ENCODE results near the gene COA3. TPM values are rescaled to one million over a fixed set of nuclear protein-coding genes. Genes with fewer than 3 reads are reported as not detected.

COA3 gene
- total RNA-seq, 1 donor from 2014 or later = 31.8 TPM

GRCh38 chr17:42759982-42760651, 38.4 kb downstream of the COA3 start:
- Histone ChIP-seq H3K27ac (ENCODE audit: low read depth, low read length) (no peak overlapping the region), H3K27me3 (ENCODE audit: insufficient read depth, low read length) (peaks cover 21% of the 10 kb centered on the region), H3K9ac (ENCODE audit: low read length) (no peak overlapping the region), H3K4me3 (ENCODE audit: insufficient read depth, low read depth, low read length) (no peak overlapping the region), H3K4me1 (ENCODE audit: insufficient read depth, low read length) (peaks cover 2% of the 10 kb centered on the region), H3K79me2 (ENCODE audit: insufficient read depth, low read length) (no peaks in the 10 kb centered on the region), H4K20me1 (ENCODE audit: insufficient read depth, low read length) (no peaks in the 10 kb centered on the region), H3K4me2 (ENCODE audit: low read length) (peak overlapping the region; percentile 85), H3K36me3 (ENCODE audit: insufficient read depth, low read length) (no peaks in the 10 kb centered on the region), H3K9me3 (ENCODE audit: insufficient read depth, low read depth, low read length) (peaks cover 4% of the 10 kb centered on the region), H2AFZ (ENCODE audit: low read depth, low read length) (no peak overlapping the region)
- H3K4me3 Mint-ChIP-seq (ENCODE audit: unreplicated experiment) = peak overlapping the region; percentile 66
- TF ChIP-seq EZH2 (IDR thresholded peaks at IDR 0.05; ENCODE audit: insufficient read depth, low read length) (peak; percentile 34), CTCF (IDR thresholded peaks at IDR 0.05; ENCODE audit: insufficient read depth, low read depth, low read length) (no peak)
- H3K4me1 Mint-ChIP-seq (ENCODE audit: low read depth, unreplicated experiment) = peaks cover 8% of the 10 kb centered on the region
- peaks cover 1% of the 10 kb centered on the region for H3K36me3 Mint-ChIP-seq (ENCODE audit: low read depth, unreplicated experiment)
- no peak for FAIRE-seq
- peaks cover 24% of the 10 kb centered on the region for H3K27me3 Mint-ChIP-seq (ENCODE audit: low read depth, unreplicated experiment)
- DNase-seq (ENCODE audit: low read depth) = no peak
- H3K9me3 Mint-ChIP-seq (ENCODE audit: unreplicated experiment) = no peaks in the 10 kb centered on the region
- H3K27ac Mint-ChIP-seq (ENCODE audit: unreplicated experiment) = peak overlapping the region; percentile 69

DNA sequence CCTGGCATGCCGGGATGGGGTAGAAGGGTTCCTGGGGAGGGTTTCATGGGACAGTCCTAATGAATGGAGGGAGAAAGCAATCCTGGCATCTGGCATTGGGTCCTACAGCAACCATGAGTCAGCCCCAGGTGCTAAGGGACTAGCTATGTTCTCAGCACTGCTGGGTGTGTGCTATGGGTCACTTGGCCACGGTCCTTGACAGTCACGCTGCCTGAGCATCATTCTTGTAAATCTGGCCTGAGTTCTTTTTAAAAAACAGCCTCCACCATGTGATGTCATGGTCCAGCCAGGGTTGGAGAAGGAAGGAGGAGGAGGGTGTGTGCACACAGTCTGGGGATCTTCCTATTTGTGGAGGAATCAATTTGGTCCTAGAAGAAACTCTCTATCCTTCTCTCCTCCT, 43.7 kb downstream of the COA3 start:
- no peaks in the 10 kb centered on the region for H3K4me1 Mint-ChIP-seq (ENCODE audit: low read depth, unreplicated experiment)
- Histone ChIP-seq H4K20me1 (ENCODE audit: insufficient read depth, low read length) (no peaks in the 10 kb centered on the region), H3K27me3 (ENCODE audit: insufficient read depth, low read length) (peaks cover 11% of the 10 kb centered on the region)

More for the DNA sequence above, 43.7 kb downstream of the COA3 start:
- Histone ChIP-seq H3K27ac (ENCODE audit: low read depth, low read length) (no peak overlapping the region), H3K9ac (ENCODE audit: low read length) (no peak overlapping the region), H3K4me3 (ENCODE audit: insufficient read depth, low read depth, low read length) (no peak overlapping the region), H3K4me1 (ENCODE audit: insufficient read depth, low read length) (no peaks in the 10 kb centered on the region), H3K79me2 (ENCODE audit: insufficient read depth, low read length) (no peaks in the 10 kb centered on the region), H3K36me3 (ENCODE audit: insufficient read depth, low read length) (no peaks in the 10 kb centered on the region), H3K9me3 (ENCODE audit: insufficient read depth, low read depth, low read length) (no peaks in the 10 kb centered on the region), H2AFZ (ENCODE audit: low read depth, low read length) (no peak overlapping the region), H3K4me2 (ENCODE audit: low read length) (no peak overlapping the region)
- FAIRE-seq (no peak), DNase-seq (ENCODE audit: low read depth) (peak; percentile 48)
- Mint-ChIP-seq H3K9me3 (ENCODE audit: unreplicated experiment) (no peaks in the 10 kb centered on the region), H3K27me3 (ENCODE audit: low read depth, unreplicated experiment) (peaks cover 21% of the 10 kb centered on the region), H3K27ac (ENCODE audit: unreplicated experiment) (no peak overlapping the region), H3K4me3 (ENCODE audit: unreplicated experiment) (no peak overlapping the region), H3K36me3 (ENCODE audit: low read depth, unreplicated experiment) (peaks cover 1% of the 10 kb centered on the region)
- TF ChIP-seq EZH2 (IDR thresholded peaks at IDR 0.05; ENCODE audit: insufficient read depth, low read length) = no peak
- TF ChIP-seq CTCF (IDR thresholded peaks at IDR 0.05; ENCODE audit: insufficient read depth, low read depth, low read length) = no peak

Data from astrocyte (in vitro differentiated cells and primary cell).